Measurements from ENCODE around the gene SRPX. TPM values are rescaled to one million over a fixed set of nuclear protein-coding genes. Genes with fewer than 3 reads are reported as not detected.

SRPX gene
- total and polyA plus RNA-seq, 2 of the 4 experiments (the other 2 are of a cell fraction), result 35.5 to 81.5 TPM

GRCh38 chrX:38163193-38163592 lies 57.5 kb downstream of the SRPX start:
- in situ Hi-C loops (cut with MboI; ENCODE audit: low sequenced_read_pairs), result no loop called here
- no peak overlapping the region for H3K9ac ChIP-seq (ENCODE audit: low read depth, low read length)
- intact Hi-C loops (cut with micrococcal nuclease), result loop anchor here (10.0 kb wide), 1 partner anchor 658 kb away; no protein-coding TSS in a partner anchor
- CTCF ChIA-PET, result no interaction called here
- H4K91ac ChIP-seq (ENCODE audit: insufficient read depth, low read depth, low read length), result no peak overlapping the region
- H2AFZ ChIP-seq (replicated peaks; ENCODE audit: low read length, poor library complexity), result no peak overlapping the region
- no peaks in the 10 kb centered on the region for H3K27me3 ChIP-seq (ENCODE audit: control insufficient read depth, insufficient read depth, low read length)
- no peak overlapping the region for H3K4ac ChIP-seq (ENCODE audit: low read depth, low read length)
- no peak for TF ChIP-seq USF2 (IDR thresholded peaks at IDR 0.05; ENCODE audit: low read depth, low read length)
- no peak overlapping the region for H3K56ac ChIP-seq (ENCODE audit: extremely low read depth, insufficient read depth, low read length)
- H3K23ac ChIP-seq (ENCODE audit: low read depth, low read length), result no peak overlapping the region
- DNase-seq (no peak), ATAC-seq (ENCODE audit: low read depth) (no peak)
- H3K9me1 ChIP-seq (ENCODE audit: insufficient read depth, low read length), result no peaks in the 10 kb centered on the region
- H3K4me3 ChIP-seq (ENCODE audit: insufficient read depth, low read depth, low read length), result no peak overlapping the region
- H2BK5ac ChIP-seq (ENCODE audit: low read depth, low read length, poor library complexity, severe bottlenecking), result no peak overlapping the region
- no peak overlapping the region for H2BK20ac ChIP-seq (ENCODE audit: low read depth, low read length)
- H3K4me1 ChIP-seq (ENCODE audit: control insufficient read depth, insufficient read depth, low read length), result no peaks in the 10 kb centered on the region
- no peak overlapping the region for H3K18ac ChIP-seq (ENCODE audit: low read depth, low read length)
- H4K20me1 ChIP-seq (ENCODE audit: insufficient read depth, low read length), result no peaks in the 10 kb centered on the region
- dilution Hi-C loops (cut with HindIII; ENCODE audit: low sequenced_read_pairs, unreplicated experiment), result no loop called here
- no peaks in the 10 kb centered on the region for H3K79me1 ChIP-seq (ENCODE audit: low read depth in 1 of 2, low read length in 2 of 2)
- H2BK15ac ChIP-seq (ENCODE audit: low read depth, low read length), result no peak overlapping the region
- no peak overlapping the region for H4K5ac ChIP-seq (ENCODE audit: low read depth, low read length)
- no peak overlapping the region for H3K27ac ChIP-seq (ENCODE audit: insufficient read depth, low read length)
- no peak overlapping the region for H3K4me2 ChIP-seq (ENCODE audit: low read depth, low read length)
- BruUV-seq (replicated peaks), result no TSS peak
- no peak overlapping the region for H2AK5ac ChIP-seq (ENCODE audit: low read depth, low read length)
- no peak overlapping the region for H3K14ac ChIP-seq (replicated peaks; ENCODE audit: low read depth, low read length)
- no peak overlapping the region for H2AK9ac ChIP-seq (replicated peaks; ENCODE audit: low read depth, low read length, poor library complexity)
- H3K36me3 ChIP-seq (ENCODE audit: control insufficient read depth, insufficient read depth, low read length), result peaks cover 2% of the 10 kb centered on the region; the same call in 1 of the 2 replicates
- POLR2A ChIA-PET (ENCODE audit: unreplicated experiment), result no interaction called here
- H2BK120ac ChIP-seq (ENCODE audit: low read depth, low read length), result no peak overlapping the region
- no peaks in the 10 kb centered on the region for H3K9me3 ChIP-seq (ENCODE audit: control insufficient read depth, insufficient read depth, low read length)
- no peak overlapping the region for H4K8ac ChIP-seq (ENCODE audit: low read depth in 2 of 2, low read length in 2 of 2)

Data from IMR-90 (cell line).